Upper lobe of right lung (tissue), 1 donor: ENCODE measurements around the gene POLR2J3. TPM values are rescaled to one million over a fixed set of nuclear protein-coding genes. Genes with fewer than 3 reads are reported as not detected.
"Not testable (repeated sequence)": the region's sequence is repeated elsewhere in the genome, so short reads cannot be mapped to it uniquely, and the experiment has no call there.

ENCODE experiments used
- ATAC-seq: fragments of 200-7000 bp; cut with Tn5 transposase; one replicate; pipeline ENCODE4 v1.9.1; 2020; ENCODE audit warnings: mild to moderate bottlenecking, moderate library complexity
- DNase-seq: peaks from one replicate; pipeline ENCODE4 v3.0.0-alpha.2; 2020
- H3K27ac ChIP-seq: fragments of 200-600 bp; one replicate; pipeline ENCODE4 v1.8.0; 2022
- H3K27me3 ChIP-seq: fragments of 200-600 bp; one replicate; pipeline ENCODE4 v1.8.0; 2022; ENCODE audit warnings: mild to moderate bottlenecking
- H3K36me3 ChIP-seq: fragments of 200-600 bp; one replicate; pipeline ENCODE4 v1.8.0; 2022
- H3K4me1 ChIP-seq: fragments of 200-600 bp; one replicate; pipeline ENCODE4 v1.8.0; 2022
- H3K4me3 ChIP-seq: fragments of 200-600 bp; one replicate; pipeline ENCODE4 v1.8.0; 2022; ENCODE audit warnings: mild to moderate bottlenecking
- H3K9me3 ChIP-seq: fragments of 200-600 bp; one replicate; pipeline ENCODE4 v1.8.0; 2022
- intact Hi-C: fragments of 100-400 bp; cut with DNase I; formaldehyde crosslinking; loops from one replicate; pipeline ENCODE4 v1.11.0; 2022
- total RNA-seq: library from RNA; stranded (reverse); fragmentation: NEBNext Ultra II Directional; extraction: Animal tissue kit (Norgen Biotek cat#: 25700); gene quantifications from one replicate; pipeline ENCODE4 v1.2.1, GENCODE V29; 2021
- donor health status: DM: no; HTN: yes; CAD: no; lungs with severe emphysema.

The POLR2J3 gene
- total RNA-seq, 1 donor from 2014 or later = 36.7 TPM

GRCh38 chr7:102604431-102605145 lies 32.2 kb upstream of the POLR2J3 start:
- DNase-seq, H3K9me3 ChIP-seq, H3K27ac ChIP-seq, H3K4me3 ChIP-seq, H3K27me3 ChIP-seq, H3K36me3 ChIP-seq, H3K4me1 ChIP-seq, intact Hi-C loops: not testable (repeated sequence)
- peak; percentile 13 for ATAC-seq

GRCh38 chr7:102602317-102602716 lies 29.9 kb upstream of the POLR2J3 start:
- DNase-seq, H3K36me3 ChIP-seq, H3K27ac ChIP-seq, H3K4me3 ChIP-seq, H3K9me3 ChIP-seq, H3K27me3 ChIP-seq, intact Hi-C loops, H3K4me1 ChIP-seq: not testable (repeated sequence)
- peak; percentile 7 for ATAC-seq

DNA sequence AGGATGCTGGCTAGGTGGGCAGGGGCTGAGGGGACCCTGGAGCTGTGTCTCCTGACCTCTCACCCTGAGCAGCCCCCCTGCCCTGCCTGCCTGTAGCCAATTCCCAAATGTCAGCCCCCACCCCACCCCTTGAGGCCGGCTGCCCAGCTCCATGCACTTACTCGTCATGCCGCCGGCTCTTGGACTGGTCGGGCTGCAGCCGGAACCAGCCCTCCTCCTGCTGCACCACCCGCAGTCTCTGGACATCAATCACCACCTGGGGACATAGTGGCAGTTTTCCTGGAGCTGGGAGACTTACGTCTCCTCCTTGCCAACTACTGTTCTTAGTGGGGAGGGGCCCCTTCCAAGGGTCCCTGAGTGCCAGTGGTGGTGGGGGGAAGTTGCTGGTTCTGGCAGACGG lies 27.3 kb upstream of the POLR2J3 start:
- intact Hi-C loops, H3K4me3 ChIP-seq, H3K27ac ChIP-seq, H3K4me1 ChIP-seq, H3K36me3 ChIP-seq, DNase-seq, H3K27me3 ChIP-seq, H3K9me3 ChIP-seq, ATAC-seq: not testable (repeated sequence)

GRCh38 chr7:102596036-102596435 lies 23.7 kb upstream of the POLR2J3 start:
- H3K27ac ChIP-seq, intact Hi-C loops, H3K27me3 ChIP-seq, H3K9me3 ChIP-seq, DNase-seq, ATAC-seq, H3K4me3 ChIP-seq, H3K36me3 ChIP-seq, H3K4me1 ChIP-seq: not testable (repeated sequence)

DNA sequence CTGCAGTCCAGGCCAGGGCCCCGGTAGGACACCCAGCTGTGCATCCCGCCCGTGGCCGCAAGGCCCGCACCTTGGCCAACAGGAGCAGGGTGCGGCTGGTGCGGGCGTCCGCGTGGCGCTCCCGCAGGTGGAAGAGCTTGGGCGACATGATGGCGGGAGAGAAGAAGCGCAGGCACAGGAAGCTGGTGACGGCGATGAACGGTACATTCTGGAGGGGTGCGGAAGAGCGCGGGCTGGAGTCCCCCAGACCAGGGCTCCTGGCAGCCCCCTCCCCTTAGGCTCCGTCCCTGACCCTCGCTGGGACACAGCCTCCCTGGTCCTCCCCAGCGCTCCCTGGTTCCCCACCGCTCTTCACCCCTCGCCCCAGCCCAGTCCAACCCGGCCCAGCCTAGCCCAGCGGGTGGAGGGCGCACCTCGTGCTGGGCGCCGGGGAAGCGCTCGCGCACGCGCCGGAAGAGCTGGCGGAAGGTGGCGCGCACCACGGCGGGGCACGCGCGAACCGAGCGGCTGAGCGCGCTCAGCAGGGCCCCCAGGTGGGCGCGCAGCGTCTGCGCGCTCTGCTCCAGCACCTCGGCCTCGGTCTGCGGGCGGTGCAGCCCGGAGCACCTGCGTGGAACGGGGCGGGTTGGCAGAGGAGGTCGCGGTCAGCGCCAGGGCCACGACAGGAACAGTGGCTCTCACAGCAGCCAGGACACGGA lies 21.4 kb upstream of the POLR2J3 start:
- H3K4me1 ChIP-seq, H3K36me3 ChIP-seq, DNase-seq, H3K9me3 ChIP-seq, H3K27ac ChIP-seq, H3K4me3 ChIP-seq, H3K27me3 ChIP-seq, intact Hi-C loops: not testable (repeated sequence)
- peak; percentile 50 for ATAC-seq

- H3K4me3 ChIP-seq, H3K27me3 ChIP-seq, H3K36me3 ChIP-seq, H3K27ac ChIP-seq, H3K4me1 ChIP-seq, H3K9me3 ChIP-seq, intact Hi-C loops: not testable (repeated sequence)
- DNase-seq (peak; percentile 92), ATAC-seq (peak; percentile 86)
These were observed 20.2 kb upstream of the POLR2J3 start for GRCh38 chr7:102592477-102593019.

GRCh38 chr7:102589857-102590256 lies 17.5 kb upstream of the POLR2J3 start:
- H3K27ac ChIP-seq, H3K27me3 ChIP-seq, H3K4me1 ChIP-seq, intact Hi-C loops, DNase-seq, H3K36me3 ChIP-seq, H3K4me3 ChIP-seq, H3K9me3 ChIP-seq: not testable (repeated sequence)
- ATAC-seq = peak; percentile 71

GRCh38 chr7:102583495-102583894 lies 11.1 kb upstream of the POLR2J3 start:
- H3K4me3 ChIP-seq, intact Hi-C loops, H3K36me3 ChIP-seq, H3K9me3 ChIP-seq, H3K4me1 ChIP-seq, H3K27me3 ChIP-seq, ATAC-seq, H3K27ac ChIP-seq, DNase-seq: not testable (repeated sequence)

DNA sequence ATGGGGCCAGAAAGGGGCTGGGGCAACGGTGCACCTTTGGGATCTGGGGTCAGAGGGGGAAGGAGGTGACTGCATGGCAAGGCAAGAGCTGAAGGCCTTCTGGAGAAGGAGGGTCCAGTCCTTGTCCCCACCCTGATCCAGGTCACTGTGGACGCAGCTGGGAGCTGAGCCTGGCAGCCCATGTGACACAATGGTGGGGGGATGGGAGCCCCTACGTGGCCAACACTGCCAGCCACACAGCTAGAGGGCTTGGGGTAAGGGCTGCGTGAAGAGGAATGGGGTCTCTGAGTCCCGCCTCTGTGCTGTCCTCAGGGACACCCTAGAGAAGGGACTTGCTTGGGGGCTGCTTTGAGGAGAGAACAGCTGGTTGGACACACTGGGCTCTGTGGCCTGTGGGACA lies 9.3 kb upstream of the POLR2J3 start:
- intact Hi-C loops, H3K36me3 ChIP-seq, DNase-seq, H3K27me3 ChIP-seq, ATAC-seq, H3K4me1 ChIP-seq, H3K9me3 ChIP-seq, H3K27ac ChIP-seq, H3K4me3 ChIP-seq: not testable (repeated sequence)

DNA sequence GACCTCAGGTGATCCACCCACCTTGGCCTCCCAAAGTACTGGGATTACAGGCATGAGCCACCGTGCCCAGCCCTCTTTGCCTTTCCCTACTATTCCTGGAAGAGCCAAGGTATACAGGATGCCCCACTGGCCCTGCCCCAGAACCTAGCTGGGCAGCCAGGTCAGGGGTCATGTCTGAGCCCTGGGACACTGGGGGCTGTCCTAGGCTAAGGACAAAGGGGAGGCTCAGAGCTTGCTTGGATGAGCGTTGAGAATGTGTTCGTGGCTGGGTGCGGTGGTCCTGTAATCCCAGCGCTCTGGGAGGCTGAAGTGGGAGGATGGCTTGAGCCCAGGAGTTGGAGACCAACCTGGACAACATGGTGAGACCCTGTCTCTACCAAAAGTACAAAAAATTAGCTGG lies 6.1 kb upstream of the POLR2J3 start:
- H3K4me3 ChIP-seq, H3K9me3 ChIP-seq, H3K36me3 ChIP-seq, H3K27me3 ChIP-seq, H3K27ac ChIP-seq, H3K4me1 ChIP-seq, intact Hi-C loops: not testable (repeated sequence)
- ATAC-seq (peak; percentile 31), DNase-seq (peak; percentile 64)

DNA sequence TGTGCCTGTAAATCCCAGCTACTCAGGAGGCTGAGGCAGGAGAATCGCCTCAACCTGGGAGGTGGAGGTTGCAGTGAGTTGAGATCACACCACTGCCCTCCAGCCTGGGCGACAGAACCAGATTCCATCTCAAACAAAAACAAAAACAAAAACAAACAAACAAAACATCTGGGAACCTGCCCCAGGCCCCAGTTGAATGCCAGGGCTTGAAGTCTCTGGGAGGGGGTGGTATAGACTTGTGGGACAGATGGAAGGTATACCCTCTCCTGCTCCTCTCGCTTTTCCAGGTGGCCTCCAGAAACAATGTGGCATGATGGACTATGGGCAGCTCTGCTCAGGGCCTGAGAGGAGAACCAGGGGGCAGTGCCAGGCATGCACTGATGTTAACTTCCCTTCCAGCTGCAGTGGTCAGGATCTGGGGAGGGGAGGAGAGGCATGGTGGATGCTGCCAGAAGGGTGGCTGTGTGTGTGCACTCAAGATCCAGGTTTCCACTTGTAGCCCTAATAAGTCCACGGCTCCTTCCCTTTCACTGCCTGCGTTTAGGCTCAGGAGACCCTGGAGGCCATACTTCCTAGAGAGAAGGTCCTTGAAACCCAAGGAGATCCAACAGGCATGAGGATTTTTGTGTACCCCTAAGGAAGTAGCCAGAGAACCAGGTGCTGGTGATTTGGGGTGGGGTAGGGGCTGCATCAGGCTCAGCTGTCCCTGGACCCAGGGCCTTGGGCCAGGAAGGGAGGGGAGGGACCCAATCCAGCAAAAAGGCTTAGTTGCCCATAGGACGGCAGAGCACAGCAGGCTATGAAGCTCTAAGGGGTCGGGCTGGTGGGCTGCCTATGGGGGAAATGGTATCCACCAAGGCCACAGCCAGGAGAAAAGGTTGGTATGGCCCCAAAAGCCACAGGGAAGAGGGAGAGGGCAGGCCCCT lies 5.2 kb upstream of the POLR2J3 start:
- DNase-seq, intact Hi-C loops, H3K27me3 ChIP-seq, H3K36me3 ChIP-seq, H3K27ac ChIP-seq, H3K4me1 ChIP-seq, H3K4me3 ChIP-seq, H3K9me3 ChIP-seq: not testable (repeated sequence)
- peak; percentile 3 for ATAC-seq

DNA sequence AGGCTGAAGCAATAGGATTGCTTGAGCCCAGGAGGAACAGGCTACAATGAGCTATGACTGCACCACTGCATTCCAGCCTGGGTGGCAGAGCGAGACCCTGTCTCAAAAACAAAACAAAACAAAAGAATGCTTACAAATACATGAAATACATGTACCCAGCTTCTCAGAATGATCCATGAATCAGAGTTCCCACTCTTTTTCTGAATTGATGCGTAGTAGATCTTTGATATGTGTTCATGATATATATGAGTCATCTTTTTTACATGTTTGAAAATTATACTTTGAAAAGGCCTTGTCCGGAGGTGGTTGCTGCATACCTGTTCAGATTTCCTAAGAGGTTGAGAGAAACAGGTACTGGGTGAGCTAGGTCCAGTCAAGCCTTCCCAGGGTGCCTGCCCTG lies 4.0 kb upstream of the POLR2J3 start:
- ATAC-seq, H3K4me1 ChIP-seq, H3K27ac ChIP-seq, DNase-seq, H3K9me3 ChIP-seq, intact Hi-C loops, H3K4me3 ChIP-seq, H3K36me3 ChIP-seq, H3K27me3 ChIP-seq: not testable (repeated sequence)

DNA sequence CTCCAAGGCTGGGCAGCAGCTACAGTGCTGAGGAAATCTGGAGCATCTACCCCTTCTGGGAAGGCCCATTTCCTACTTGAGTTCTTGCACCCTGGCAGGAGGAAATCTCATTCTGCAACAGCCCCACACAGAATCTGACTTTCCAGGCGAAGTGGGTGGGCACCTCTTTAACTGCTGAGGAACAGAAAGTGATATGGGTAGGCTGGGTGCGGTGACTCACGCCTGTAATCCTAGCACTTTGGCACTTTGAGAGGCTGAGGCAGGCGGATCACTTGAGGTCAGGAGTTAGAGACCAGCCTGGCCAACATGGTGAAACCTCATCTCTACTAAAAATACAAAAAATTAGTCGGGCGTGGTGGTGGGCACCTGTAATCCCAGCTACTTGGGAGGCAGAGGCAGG lies 2.2 kb upstream of the POLR2J3 start:
- intact Hi-C loops, H3K4me3 ChIP-seq, H3K9me3 ChIP-seq, H3K36me3 ChIP-seq, H3K27ac ChIP-seq, DNase-seq, H3K27me3 ChIP-seq, H3K4me1 ChIP-seq: not testable (repeated sequence)
- peak; percentile 3 for ATAC-seq

- ATAC-seq, H3K27ac ChIP-seq, H3K4me1 ChIP-seq, H3K4me3 ChIP-seq, H3K9me3 ChIP-seq, H3K36me3 ChIP-seq, H3K27me3 ChIP-seq, intact Hi-C loops: not testable (repeated sequence)
- peak; percentile 59 for DNase-seq
These were observed 3.8 kb downstream of the POLR2J3 start for GRCh38 chr7:102568620-102569019.
